ENCODE data around the gene POLR3H. TPM values are rescaled to one million over a fixed set of nuclear protein-coding genes. Genes with fewer than 3 reads are reported as not detected.
A peak's percentile ranks its signal among the peaks of the same experiment; 100 is the strongest.

Gene POLR3H
- total and polyA plus RNA-seq, 2 experiments from 2014 or later: 19.0 to 26.5 TPM

DNA sequence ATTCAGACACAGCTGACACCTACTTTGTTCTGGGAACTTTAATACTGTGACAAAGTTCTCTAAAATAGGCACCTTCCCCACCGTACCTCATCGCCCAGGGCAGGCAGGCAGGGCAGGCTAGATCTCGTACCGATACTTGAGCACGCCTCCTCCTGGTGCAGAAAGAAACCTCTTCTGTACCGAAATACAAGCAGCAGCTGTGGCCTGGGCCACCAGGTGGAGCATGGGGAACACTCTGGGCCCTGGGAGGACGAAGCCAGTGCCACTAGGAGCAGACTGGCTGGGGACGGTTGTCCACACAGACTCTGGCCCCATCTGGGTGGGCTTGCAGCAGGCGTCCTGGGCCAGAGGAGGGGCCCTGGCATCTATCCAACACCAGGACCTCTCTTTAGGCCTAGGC, 32.6 kb upstream of the POLR3H start:
- Mint-ChIP-seq H3K36me3 (ENCODE audit: low read depth) (peaks cover 3% of the 10 kb centered on the region; the same call in 1 of the 3 replicates), H3K27ac (peak overlapping the region; percentile 78; the same call in 1 of the 2 replicates), H3K9me3 (no peaks in the 10 kb centered on the region; the same call in 2 of the 3 replicates), H3K4me3 (no peak overlapping the region), H3K4me1 (peaks cover 3% of the 10 kb centered on the region; the same call in 1 of the 3 replicates), H3K27me3 (ENCODE audit: insufficient read depth, low read depth, poor library complexity) (peaks cover 18% of the 10 kb centered on the region)
- TF ChIP-seq NANOG (IDR thresholded peaks at IDR 0.05; ENCODE audit: borderline replicate concordance) (no peak), ZNF331 (CRISPR knock-in tag; IDR thresholded peaks at IDR 0.05; ENCODE audit: low read depth) (no peak), EZH2phosphoT487 (IDR thresholded peaks at IDR 0.05; ENCODE audit: unreplicated experiment) (no peak), EZH2 (IDR thresholded peaks at IDR 0.05; ENCODE audit: low read depth, unreplicated experiment) (no peak), CREB1 (CRISPR knock-in tag; IDR thresholded peaks at IDR 0.05; ENCODE audit: low read depth) (0 out of 2 replicates have a peak, but pooled peaks have one; percentile 15), ETS1 (IDR thresholded peaks at IDR 0.05) (no peak), ZNF462 (CRISPR knock-in tag; IDR thresholded peaks at IDR 0.05) (no peak), STAT1 (IDR thresholded peaks at IDR 0.05; ENCODE audit: unreplicated experiment) (no peak), CTCF (conservative IDR thresholded peaks at IDR 0.05; ENCODE audit: low read depth in 2 of 2) (peak; percentile 82 to 99), POLR2AphosphoS5 (IDR thresholded peaks at IDR 0.05; ENCODE audit: low read depth) (no peak), ZNF114 (CRISPR knock-in tag; IDR thresholded peaks at IDR 0.05) (no peak), JUNB (IDR thresholded peaks at IDR 0.05; ENCODE audit: unreplicated experiment) (no peak)
- TF ChIP-seq, protein P1, sequence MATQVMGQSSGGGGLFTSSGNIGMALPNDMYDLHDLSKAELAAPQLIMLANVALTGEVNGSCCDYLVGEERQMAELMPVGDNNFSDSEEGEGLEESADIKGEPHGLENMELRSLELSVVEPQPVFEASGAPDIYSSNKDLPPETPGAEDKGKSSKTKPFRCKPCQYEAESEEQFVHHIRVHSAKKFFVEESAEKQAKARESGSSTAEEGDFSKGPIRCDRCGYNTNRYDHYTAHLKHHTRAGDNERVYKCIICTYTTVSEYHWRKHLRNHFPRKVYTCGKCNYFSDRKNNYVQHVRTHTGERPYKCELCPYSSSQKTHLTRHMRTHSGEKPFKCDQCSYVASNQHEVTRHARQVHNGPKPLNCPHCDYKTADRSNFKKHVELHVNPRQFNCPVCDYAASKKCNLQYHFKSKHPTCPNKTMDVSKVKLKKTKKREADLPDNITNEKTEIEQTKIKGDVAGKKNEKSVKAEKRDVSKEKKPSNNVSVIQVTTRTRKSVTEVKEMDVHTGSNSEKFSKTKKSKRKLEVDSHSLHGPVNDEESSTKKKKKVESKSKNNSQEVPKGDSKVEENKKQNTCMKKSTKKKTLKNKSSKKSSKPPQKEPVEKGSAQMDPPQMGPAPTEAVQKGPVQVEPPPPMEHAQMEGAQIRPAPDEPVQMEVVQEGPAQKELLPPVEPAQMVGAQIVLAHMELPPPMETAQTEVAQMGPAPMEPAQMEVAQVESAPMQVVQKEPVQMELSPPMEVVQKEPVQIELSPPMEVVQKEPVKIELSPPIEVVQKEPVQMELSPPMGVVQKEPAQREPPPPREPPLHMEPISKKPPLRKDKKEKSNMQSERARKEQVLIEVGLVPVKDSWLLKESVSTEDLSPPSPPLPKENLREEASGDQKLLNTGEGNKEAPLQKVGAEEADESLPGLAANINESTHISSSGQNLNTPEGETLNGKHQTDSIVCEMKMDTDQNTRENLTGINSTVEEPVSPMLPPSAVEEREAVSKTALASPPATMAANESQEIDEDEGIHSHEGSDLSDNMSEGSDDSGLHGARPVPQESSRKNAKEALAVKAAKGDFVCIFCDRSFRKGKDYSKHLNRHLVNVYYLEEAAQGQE (IDR thresholded peaks at IDR 0.05; ENCODE audit: unreplicated experiment): no peak
- ATAC-seq (peak; percentile 96), DNase-seq (ENCODE audit: low spot score) (peak; percentile 95)
- Histone ChIP-seq H4K20me1 (replicated peaks; ENCODE audit: insufficient read depth) (no peaks in the 10 kb centered on the region; the same call in 1 of the 2 replicates), H3K4me2 (no peak overlapping the region), H3K9me2 (ENCODE audit: insufficient read depth) (no peaks in the 10 kb centered on the region), H3K79me2 (replicated peaks; ENCODE audit: insufficient read depth) (no peaks in the 10 kb centered on the region), H3K27ac (ENCODE audit: low read depth) (no peak overlapping the region), H3F3A (replicated peaks; ENCODE audit: low read depth) (no peaks in the 10 kb centered on the region), H3K27me3 (ENCODE audit: insufficient read depth) (no peaks in the 10 kb centered on the region), H2AFZ (no peak overlapping the region), H3K36me3 (ENCODE audit: insufficient read depth) (no peaks in the 10 kb centered on the region), H3K4me3 (no peak overlapping the region), H3K4me1 (ENCODE audit: insufficient read depth) (no peaks in the 10 kb centered on the region)
